Heart left ventricle (tissue), 13 donors: ENCODE results near the gene CLN6.

Source experiments
- CTCF ChIP-seq, 12 donors: fragments of 200-600 bp; sonication (generic) in 4 of 12; IDR thresholded peaks; one replicate each; pipeline versions ENCODE4 v1.5.0 to v1.8.0; 2018 to 2022; ENCODE audit warnings: antibody characterized with exemption in 12 of 12, mild to moderate bottlenecking in 5 of 12
- POLR2A ChIP-seq, 2 donors: fragments of 450-650 bp; IDR thresholded peaks; one replicate each; pipeline ENCODE4 v1.6.1; 2017; ENCODE audit warnings: antibody characterized with exemption in 2 of 2, mild to moderate bottlenecking in 2 of 2, moderate library complexity in 2 of 2
- donor health status: ischemic (EF 13 %, LVEDD 7.1; RV severe dilation, severe dysfunction).
- donor health status: DM: no; HTN: yes; CAD: no.
- donor health status: DM: no; HTN: no; CAD: no.
- donor health status: ischemic (EF 25% LVEDD 6.9; RV normal size, moderate dysfunction).
- donor health status: ischemic (EF 25% LVEDD 5.7; RV mildly dilated, moderate dysfunction).
- donor health status: ischemic (EF 35%, LVEDD 5.7; RV mildly dilated, moderate dysfunction).
- donor health status: nonischemic (EF 11% LVEDD 7.7; RV severe dilation, severe dysfunction).
- donor health status: DM: yes; HTN: yes; CAD: no.
- donor health status: PGD.
- donor health status: ischemic (EF 29% LVEDD 5.4; RV normal size, mild dysfunction).
- donor health status: nonischemic (EF 23%, LVEDD 6.1; RV moderate dilation, normal function).

- TF ChIP-seq POLR2A (IDR thresholded peaks at IDR 0.05), result no peak
- peak in 7 of 12 donors; percentile 28 to 53 (median 42) for TF ChIP-seq CTCF (IDR thresholded peaks at IDR 0.05)
Measured at GRCh38 chr15:68278345-68278594, 48.7 kb upstream of the CLN6 start.
